Measurements from ENCODE around the gene SLX4. TPM values are rescaled to one million over a fixed set of nuclear protein-coding genes. Genes with fewer than 3 reads are reported as not detected.

Gene SLX4
- total RNA-seq, 1 donor from 2014 or later, result 7.1 TPM

- Mint-ChIP-seq H3K27ac (ENCODE audit: unreplicated experiment) (no peak overlapping the region), H3K4me3 (ENCODE audit: unreplicated experiment) (no peak overlapping the region), H3K36me3 (ENCODE audit: unreplicated experiment) (peaks cover 4% of the 10 kb centered on the region), H3K4me1 (ENCODE audit: unreplicated experiment) (peaks cover 20% of the 10 kb centered on the region), H3K27me3 (ENCODE audit: unreplicated experiment) (no peaks in the 10 kb centered on the region), H3K9me3 (ENCODE audit: unreplicated experiment) (no peaks in the 10 kb centered on the region)
- TF ChIP-seq CTCF (IDR thresholded peaks at IDR 0.05), result no peak
- DNase-seq (ENCODE audit: extremely low spot score, unreplicated experiment), result no peak
Measured at GRCh38 chr16:3608069-3608468, 3.3 kb downstream of the SLX4 start.

GRCh38 chr16:3607634-3608033, 3.8 kb downstream of the SLX4 start:
- H3K27ac Mint-ChIP-seq (ENCODE audit: unreplicated experiment), result no peak overlapping the region

GRCh38 chr16:3607161-3607560, 4.2 kb downstream of the SLX4 start:
- H3K4me1 Mint-ChIP-seq (ENCODE audit: unreplicated experiment), result peaks cover 13% of the 10 kb centered on the region
- H3K4me3 Mint-ChIP-seq (ENCODE audit: unreplicated experiment), result no peak overlapping the region
- no peaks in the 10 kb centered on the region for H3K9me3 Mint-ChIP-seq (ENCODE audit: unreplicated experiment)
- TF ChIP-seq CTCF (IDR thresholded peaks at IDR 0.05), result no peak
- no peak overlapping the region for H3K27ac Mint-ChIP-seq (ENCODE audit: unreplicated experiment)
- no peaks in the 10 kb centered on the region for H3K27me3 Mint-ChIP-seq (ENCODE audit: unreplicated experiment)
- peaks cover 4% of the 10 kb centered on the region for H3K36me3 Mint-ChIP-seq (ENCODE audit: unreplicated experiment)
- DNase-seq (ENCODE audit: extremely low spot score, unreplicated experiment), result no peak

More at GRCh38 chr16:3607634-3608033, 3.8 kb downstream of the SLX4 start:
- H3K36me3 Mint-ChIP-seq (ENCODE audit: unreplicated experiment), result peaks cover 4% of the 10 kb centered on the region
- TF ChIP-seq CTCF (IDR thresholded peaks at IDR 0.05), result no peak
- H3K4me1 Mint-ChIP-seq (ENCODE audit: unreplicated experiment), result peaks cover 17% of the 10 kb centered on the region
- H3K27me3 Mint-ChIP-seq (ENCODE audit: unreplicated experiment), result no peaks in the 10 kb centered on the region
- no peaks in the 10 kb centered on the region for H3K9me3 Mint-ChIP-seq (ENCODE audit: unreplicated experiment)
- DNase-seq (ENCODE audit: extremely low spot score, unreplicated experiment), result no peak
- no peak overlapping the region for H3K4me3 Mint-ChIP-seq (ENCODE audit: unreplicated experiment)

GRCh38 chr16:3606441-3606840, 5.0 kb downstream of the SLX4 start:
- Mint-ChIP-seq H3K4me1 (ENCODE audit: unreplicated experiment) (peaks cover 8% of the 10 kb centered on the region), H3K27ac (ENCODE audit: unreplicated experiment) (no peak overlapping the region), H3K9me3 (ENCODE audit: unreplicated experiment) (no peaks in the 10 kb centered on the region), H3K36me3 (ENCODE audit: unreplicated experiment) (peaks cover 9% of the 10 kb centered on the region), H3K27me3 (ENCODE audit: unreplicated experiment) (no peaks in the 10 kb centered on the region), H3K4me3 (ENCODE audit: unreplicated experiment) (no peak overlapping the region)
- no peak for DNase-seq (ENCODE audit: extremely low spot score, unreplicated experiment)
- TF ChIP-seq CTCF (IDR thresholded peaks at IDR 0.05), result no peak

GRCh38 chr16:3602320-3602653, 9.1 kb downstream of the SLX4 start:
- Mint-ChIP-seq H3K4me1 (ENCODE audit: unreplicated experiment) (no peaks in the 10 kb centered on the region), H3K36me3 (ENCODE audit: unreplicated experiment) (peaks cover 25% of the 10 kb centered on the region), H3K27ac (ENCODE audit: unreplicated experiment) (no peak overlapping the region), H3K4me3 (ENCODE audit: unreplicated experiment) (no peak overlapping the region), H3K9me3 (ENCODE audit: unreplicated experiment) (no peaks in the 10 kb centered on the region), H3K27me3 (ENCODE audit: unreplicated experiment) (no peaks in the 10 kb centered on the region)
- no peak for TF ChIP-seq CTCF (IDR thresholded peaks at IDR 0.05)
- DNase-seq (ENCODE audit: extremely low spot score, unreplicated experiment), result no peak
